ENCODE data around the gene ADI1.

The ADI1 gene

GRCh38 chr2:3519255-3520205, at the start of gene ADI1:
ADI1 (minus strand) TSS chr2:3519531; CDS start chr2:3519487, 44 bp downstream.
- DNase-seq: peak; percentile 79

- DNase-seq: no peak
These were observed 47.5 kb upstream of the ADI1 start for GRCh38 chr2:3566806-3567205.

GRCh38 chr2:3565117-3565516, 45.8 kb upstream of the ADI1 start:
- no peak for DNase-seq

- DNase-seq: no peak
These were observed 44.2 kb upstream of the ADI1 start for GRCh38 chr2:3563521-3563976.

GRCh38 chr2:3558205-3559014, 39.1 kb upstream of the ADI1 start, which contains the start of gene RNASEH1:
RNASEH1 (minus strand) TSS chr2:3558333; CDS start chr2:3558260, 73 bp downstream.
- DNase-seq: peak; percentile 99

- no peak for DNase-seq
These were observed 38.4 kb upstream of the ADI1 start for GRCh38 chr2:3557639-3558204.

GRCh38 chr2:3553946-3554345, 34.6 kb upstream of the ADI1 start:
- DNase-seq: no peak

- DNase-seq: no peak
These were observed 28.6 kb upstream of the ADI1 start for GRCh38 chr2:3547915-3548314.

GRCh38 chr2:3545788-3546478, 26.6 kb upstream of the ADI1 start:
- DNase-seq: no peak

- no peak for DNase-seq
These were observed 23.8 kb upstream of the ADI1 start for GRCh38 chr2:3543023-3543683.

- no peak for DNase-seq
These were observed 22.8 kb upstream of the ADI1 start for GRCh38 chr2:3542107-3542506.

- no peak for DNase-seq
These were observed 20.5 kb upstream of the ADI1 start for GRCh38 chr2:3539836-3540235.

GRCh38 chr2:3536682-3537632, 17.6 kb upstream of the ADI1 start:
- no peak for DNase-seq

GRCh38 chr2:3535794-3536681, 16.7 kb upstream of the ADI1 start:
- no peak for DNase-seq

GRCh38 chr2:3535467-3535793, 16.1 kb upstream of the ADI1 start:
- DNase-seq: no peak

GRCh38 chr2:3534251-3534814, 15.0 kb upstream of the ADI1 start:
- DNase-seq: no peak

- no peak for DNase-seq
These were observed 14.5 kb upstream of the ADI1 start for GRCh38 chr2:3533836-3534235.

GRCh38 chr2:3532941-3533340, 13.6 kb upstream of the ADI1 start:
- no peak for DNase-seq

GRCh38 chr2:3529316-3530025, 10.1 kb upstream of the ADI1 start:
- DNase-seq: no peak

All from stimulated activated CD4-positive, alpha-beta T cell treated with anti-CD3 and anti-CD28 coated beads, Interleukin-4, amount 100 ng/mL, for 1 hour (primary cell).